ENCODE data around the gene KCNA5. TPM values are rescaled to one million over a fixed set of nuclear protein-coding genes. Genes with fewer than 3 reads are reported as not detected.

The KCNA5 gene
- total RNA-seq, 1 donor from 2014 or later: not detected

- no peak for DNase-seq (ENCODE audit: extremely low spot score, unreplicated experiment)
- Mint-ChIP-seq H3K4me3 (ENCODE audit: unreplicated experiment) (no peak overlapping the region), H3K9me3 (ENCODE audit: unreplicated experiment) (no peaks in the 10 kb centered on the region), H3K27ac (ENCODE audit: unreplicated experiment) (no peak overlapping the region), H3K4me1 (ENCODE audit: unreplicated experiment) (no peaks in the 10 kb centered on the region), H3K27me3 (ENCODE audit: unreplicated experiment) (peaks cover 35% of the 10 kb centered on the region), H3K36me3 (ENCODE audit: unreplicated experiment) (no peaks in the 10 kb centered on the region)
- TF ChIP-seq, protein P1, sequence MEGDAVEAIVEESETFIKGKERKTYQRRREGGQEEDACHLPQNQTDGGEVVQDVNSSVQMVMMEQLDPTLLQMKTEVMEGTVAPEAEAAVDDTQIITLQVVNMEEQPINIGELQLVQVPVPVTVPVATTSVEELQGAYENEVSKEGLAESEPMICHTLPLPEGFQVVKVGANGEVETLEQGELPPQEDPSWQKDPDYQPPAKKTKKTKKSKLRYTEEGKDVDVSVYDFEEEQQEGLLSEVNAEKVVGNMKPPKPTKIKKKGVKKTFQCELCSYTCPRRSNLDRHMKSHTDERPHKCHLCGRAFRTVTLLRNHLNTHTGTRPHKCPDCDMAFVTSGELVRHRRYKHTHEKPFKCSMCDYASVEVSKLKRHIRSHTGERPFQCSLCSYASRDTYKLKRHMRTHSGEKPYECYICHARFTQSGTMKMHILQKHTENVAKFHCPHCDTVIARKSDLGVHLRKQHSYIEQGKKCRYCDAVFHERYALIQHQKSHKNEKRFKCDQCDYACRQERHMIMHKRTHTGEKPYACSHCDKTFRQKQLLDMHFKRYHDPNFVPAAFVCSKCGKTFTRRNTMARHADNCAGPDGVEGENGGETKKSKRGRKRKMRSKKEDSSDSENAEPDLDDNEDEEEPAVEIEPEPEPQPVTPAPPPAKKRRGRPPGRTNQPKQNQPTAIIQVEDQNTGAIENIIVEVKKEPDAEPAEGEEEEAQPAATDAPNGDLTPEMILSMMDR (IDR thresholded peaks at IDR 0.05): no peak
Observed at GRCh38 chr12:5052348-5052747, 8.7 kb downstream of the KCNA5 start.

GRCh38 chr12:5059358-5059757 is 15.7 kb downstream of the KCNA5 start:
- H3K27me3 Mint-ChIP-seq (ENCODE audit: unreplicated experiment): peaks cover 46% of the 10 kb centered on the region
- H3K36me3 Mint-ChIP-seq (ENCODE audit: unreplicated experiment): no peaks in the 10 kb centered on the region
- no peaks in the 10 kb centered on the region for H3K4me1 Mint-ChIP-seq (ENCODE audit: unreplicated experiment)
- TF ChIP-seq, protein P1 (IDR thresholded peaks at IDR 0.05): no peak
- DNase-seq (ENCODE audit: extremely low spot score, unreplicated experiment): no peak
- no peak overlapping the region for H3K4me3 Mint-ChIP-seq (ENCODE audit: unreplicated experiment)
- no peaks in the 10 kb centered on the region for H3K9me3 Mint-ChIP-seq (ENCODE audit: unreplicated experiment)
- no peak overlapping the region for H3K27ac Mint-ChIP-seq (ENCODE audit: unreplicated experiment)

DNA sequence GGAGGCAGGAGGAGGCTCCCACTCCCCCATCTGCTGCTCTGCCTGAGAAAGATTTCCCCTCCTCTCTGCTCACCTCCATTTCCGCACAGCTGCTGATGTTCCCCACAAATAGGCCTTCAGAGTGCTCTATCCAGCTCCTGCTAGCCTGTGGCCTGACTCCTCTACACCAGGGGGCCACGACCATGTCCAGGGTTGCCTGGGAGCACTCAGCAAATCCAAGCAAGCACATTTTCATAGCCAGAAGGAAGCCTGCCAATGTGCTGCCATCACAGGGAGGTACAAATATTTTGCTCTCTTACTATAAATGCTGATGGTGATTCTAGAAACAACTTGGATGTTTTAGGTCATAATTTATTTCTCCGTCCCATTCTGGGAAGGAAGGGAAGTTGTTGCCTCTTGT is 17.3 kb downstream of the KCNA5 start:
- Mint-ChIP-seq H3K4me1 (ENCODE audit: unreplicated experiment) (no peaks in the 10 kb centered on the region), H3K27me3 (ENCODE audit: unreplicated experiment) (peaks cover 46% of the 10 kb centered on the region), H3K9me3 (ENCODE audit: unreplicated experiment) (no peaks in the 10 kb centered on the region), H3K4me3 (ENCODE audit: unreplicated experiment) (no peak overlapping the region), H3K36me3 (ENCODE audit: unreplicated experiment) (no peaks in the 10 kb centered on the region), H3K27ac (ENCODE audit: unreplicated experiment) (no peak overlapping the region)
- DNase-seq (ENCODE audit: extremely low spot score, unreplicated experiment): no peak
- TF ChIP-seq, protein P1 (IDR thresholded peaks at IDR 0.05): no peak

DNA sequence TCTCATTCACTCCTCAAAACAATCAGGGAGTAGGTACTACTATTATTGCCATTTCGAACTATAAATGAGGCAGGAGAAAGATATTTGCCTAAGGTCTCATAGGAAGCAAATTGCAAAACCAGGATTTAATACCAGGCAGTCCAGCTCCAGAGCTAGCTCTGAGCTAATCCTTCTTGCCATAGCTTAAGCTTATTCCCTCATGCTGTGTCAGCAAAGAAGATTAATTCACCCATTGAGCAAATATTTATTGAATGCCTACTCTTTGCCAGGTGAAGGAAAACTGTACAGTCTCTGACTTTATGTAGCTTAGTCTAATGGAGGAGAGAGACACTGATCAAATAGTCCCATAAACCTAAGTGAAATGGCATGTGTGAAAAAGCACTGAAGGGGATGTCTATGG is 19.5 kb downstream of the KCNA5 start:
- H3K27me3 Mint-ChIP-seq (ENCODE audit: unreplicated experiment): peaks cover 42% of the 10 kb centered on the region
- no peaks in the 10 kb centered on the region for H3K36me3 Mint-ChIP-seq (ENCODE audit: unreplicated experiment)
- H3K4me3 Mint-ChIP-seq (ENCODE audit: unreplicated experiment): no peak overlapping the region
- no peaks in the 10 kb centered on the region for H3K9me3 Mint-ChIP-seq (ENCODE audit: unreplicated experiment)
- no peak for DNase-seq (ENCODE audit: extremely low spot score, unreplicated experiment)
- no peak overlapping the region for H3K27ac Mint-ChIP-seq (ENCODE audit: unreplicated experiment)
- TF ChIP-seq, protein P1 (IDR thresholded peaks at IDR 0.05): no peak
- no peaks in the 10 kb centered on the region for H3K4me1 Mint-ChIP-seq (ENCODE audit: unreplicated experiment)

DNA sequence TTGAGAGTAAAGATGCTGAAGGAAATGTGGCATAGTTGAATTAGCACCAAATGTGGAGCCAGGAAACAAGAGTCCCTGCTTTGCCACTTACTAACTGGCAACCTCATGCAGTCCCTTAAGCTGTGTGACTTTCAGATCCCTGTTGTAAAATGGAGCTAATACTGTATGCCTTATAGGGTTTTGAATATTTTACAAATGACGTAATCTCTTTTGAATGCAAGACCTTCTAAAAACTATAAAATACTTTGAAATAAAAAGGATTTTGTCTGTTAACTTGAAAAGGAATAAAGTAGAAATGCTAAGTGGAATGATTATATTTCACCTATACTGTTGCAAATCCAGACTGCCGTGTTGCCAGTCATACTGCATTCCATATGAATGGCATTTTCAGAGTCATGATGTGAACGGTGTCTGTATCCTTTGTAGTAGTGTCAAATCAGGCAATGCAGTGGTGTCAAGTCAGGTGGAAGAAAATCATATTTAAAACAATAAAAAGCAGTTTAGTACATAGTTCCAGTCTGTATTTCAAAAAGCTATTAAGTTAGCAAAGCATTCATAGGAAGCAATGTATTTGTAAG is 21.3 kb downstream of the KCNA5 start:
- no peak overlapping the region for H3K27ac Mint-ChIP-seq (ENCODE audit: unreplicated experiment)
- peaks cover 43% of the 10 kb centered on the region for H3K27me3 Mint-ChIP-seq (ENCODE audit: unreplicated experiment)
- H3K36me3 Mint-ChIP-seq (ENCODE audit: unreplicated experiment): no peaks in the 10 kb centered on the region
- no peaks in the 10 kb centered on the region for H3K4me1 Mint-ChIP-seq (ENCODE audit: unreplicated experiment)
- no peaks in the 10 kb centered on the region for H3K9me3 Mint-ChIP-seq (ENCODE audit: unreplicated experiment)
- no peak overlapping the region for H3K4me3 Mint-ChIP-seq (ENCODE audit: unreplicated experiment)
- TF ChIP-seq, protein P1 (IDR thresholded peaks at IDR 0.05): no peak
- DNase-seq (ENCODE audit: extremely low spot score, unreplicated experiment): no peak

Data from osteocyte (in vitro differentiated cells).